Measurements from ENCODE around the gene RANBP3. TPM values are rescaled to one million over a fixed set of nuclear protein-coding genes. Genes with fewer than 3 reads are reported as not detected.

RANBP3 gene
- total and polyA plus RNA-seq, 12 donors: 55.0 to 179 (median 81.1) TPM

DNA sequence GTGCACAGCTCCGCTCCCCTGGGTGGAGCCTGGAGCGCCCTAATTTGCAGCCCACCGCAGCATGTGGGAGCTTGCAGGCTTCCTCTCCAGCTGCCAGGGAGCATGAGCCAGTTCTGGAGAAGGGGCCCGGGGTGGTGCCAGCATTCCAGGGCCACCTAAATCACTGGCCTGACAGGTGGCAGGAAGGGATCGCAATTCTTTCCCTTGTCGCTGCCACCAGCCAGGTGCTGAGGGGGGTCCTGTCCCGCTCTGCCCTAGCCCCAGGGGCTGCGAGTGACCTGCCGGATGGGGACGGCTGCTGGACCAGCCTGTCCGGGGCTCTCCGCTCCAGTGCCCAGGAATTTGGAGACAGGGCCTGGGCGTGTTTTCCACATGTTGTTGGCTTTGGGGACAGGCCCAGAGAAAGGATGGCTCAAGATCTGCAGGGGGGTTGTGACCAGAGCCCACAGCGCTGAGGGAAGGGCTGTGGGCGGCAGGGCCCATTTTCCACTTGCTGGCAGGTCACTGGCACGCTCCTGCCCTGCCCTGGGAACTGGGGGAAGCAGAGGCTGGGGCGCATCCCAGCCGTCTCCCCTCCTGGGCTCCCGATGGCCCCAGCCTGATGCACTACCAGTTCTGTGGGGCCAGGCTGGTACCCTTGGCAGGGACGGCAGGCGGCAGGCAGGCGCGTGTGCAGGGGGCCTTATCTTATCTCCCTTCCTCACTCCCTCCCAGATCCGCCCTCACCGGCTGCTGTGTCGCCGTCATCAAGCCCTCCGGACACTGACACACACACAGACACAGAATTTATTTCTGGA, 83.8 kb downstream of the RANBP3 start:
- Histone ChIP-seq H3K9me3 (replicated peaks in 1 of 3) (no peaks in the 10 kb centered on the region), H3K4me1 (replicated peaks in 1 of 2) (peaks cover 19 to 46% of the 10 kb centered on the region in 2 donors), H3K36me3 (replicated peaks in 1 of 2) (peaks cover 0 to 25% of the 10 kb centered on the region in 2 donors), H3K27ac (peak overlapping the region; percentile 75 to 98 (median 83)), H3K27me3 (no peaks in the 10 kb centered on the region), H3K4me3 (no peak overlapping the region)
- TF ChIP-seq, protein P1, sequence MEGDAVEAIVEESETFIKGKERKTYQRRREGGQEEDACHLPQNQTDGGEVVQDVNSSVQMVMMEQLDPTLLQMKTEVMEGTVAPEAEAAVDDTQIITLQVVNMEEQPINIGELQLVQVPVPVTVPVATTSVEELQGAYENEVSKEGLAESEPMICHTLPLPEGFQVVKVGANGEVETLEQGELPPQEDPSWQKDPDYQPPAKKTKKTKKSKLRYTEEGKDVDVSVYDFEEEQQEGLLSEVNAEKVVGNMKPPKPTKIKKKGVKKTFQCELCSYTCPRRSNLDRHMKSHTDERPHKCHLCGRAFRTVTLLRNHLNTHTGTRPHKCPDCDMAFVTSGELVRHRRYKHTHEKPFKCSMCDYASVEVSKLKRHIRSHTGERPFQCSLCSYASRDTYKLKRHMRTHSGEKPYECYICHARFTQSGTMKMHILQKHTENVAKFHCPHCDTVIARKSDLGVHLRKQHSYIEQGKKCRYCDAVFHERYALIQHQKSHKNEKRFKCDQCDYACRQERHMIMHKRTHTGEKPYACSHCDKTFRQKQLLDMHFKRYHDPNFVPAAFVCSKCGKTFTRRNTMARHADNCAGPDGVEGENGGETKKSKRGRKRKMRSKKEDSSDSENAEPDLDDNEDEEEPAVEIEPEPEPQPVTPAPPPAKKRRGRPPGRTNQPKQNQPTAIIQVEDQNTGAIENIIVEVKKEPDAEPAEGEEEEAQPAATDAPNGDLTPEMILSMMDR (IDR thresholded peaks at IDR 0.05): no peak
- TF ChIP-seq POLR2A (IDR thresholded peaks at IDR 0.05): peak in 1 of 2 donors; percentile 46
- DNase-seq: peak; percentile 61 to 92 (median 85)
- intact Hi-C loops (cut with DNase I): loop anchor here (2.0 to 5.0 kb wide), 2 partner anchors 87 to 89 kb away; partner anchors contain the start of gene NRTN (in 2 of the 2)
- WGBS, 4 donors: 27 to 68% (median 46%) methylated on average over 8 to 28 of the region's 28 CpGs

DNA sequence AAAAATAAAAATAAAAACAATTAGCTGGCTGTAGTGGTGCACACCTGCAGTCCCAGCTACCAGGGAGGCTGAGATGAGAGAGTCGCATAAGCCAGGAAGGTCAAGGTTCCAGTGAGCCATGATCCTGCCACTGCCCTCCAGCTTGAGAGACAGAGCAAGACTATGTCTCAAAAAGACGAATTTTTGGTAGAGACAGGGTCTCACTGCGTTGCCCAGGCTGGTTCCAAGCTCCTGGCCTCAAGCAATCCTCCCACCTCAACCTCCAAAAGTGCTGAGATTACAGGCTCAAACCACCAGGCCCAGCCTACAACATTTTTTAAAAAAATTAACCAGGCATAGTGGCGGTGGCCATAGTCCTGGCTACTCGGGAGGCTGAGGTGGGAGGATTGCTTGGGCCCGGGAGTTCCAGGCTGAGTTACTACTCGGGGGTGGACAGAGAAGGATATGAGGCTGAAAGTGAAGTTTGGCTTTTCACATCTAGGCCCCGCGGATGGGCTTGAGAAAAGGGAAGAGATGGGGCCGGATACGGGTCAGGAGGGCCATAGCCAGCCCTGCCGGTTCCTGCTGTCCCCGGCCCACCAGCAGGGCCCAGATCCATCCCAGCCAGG, 84.5 kb downstream of the RANBP3 start:
- intact Hi-C loops (cut with DNase I): loop anchor here (2.0 to 5.0 kb wide), 2 partner anchors 86 to 89 kb away; partner anchors contain the start of gene NRTN (in 2 of the 2)
- peak overlapping the region in 2 of 5 donors; percentile 94 to 98 for H3K27ac ChIP-seq

GRCh38 chr19:5892772-5893275, 85.1 kb downstream of the RANBP3 start:
- peak in 3 of 7 donors; percentile 27 to 58 (median 35) for DNase-seq
- H3K4me1 ChIP-seq (replicated peaks in 1 of 2): peaks cover 19 to 46% of the 10 kb centered on the region in 2 donors
- H3K27ac ChIP-seq: no peak overlapping the region

More for the DNA sequence above, 84.5 kb downstream of the RANBP3 start:
- Histone ChIP-seq H3K9me3 (replicated peaks in 1 of 3) (no peaks in the 10 kb centered on the region), H3K27me3 (no peaks in the 10 kb centered on the region), H3K4me3 (no peak overlapping the region), H3K36me3 (replicated peaks in 1 of 2) (peaks cover 0 to 25% of the 10 kb centered on the region in 2 donors), H3K4me1 (replicated peaks in 1 of 2) (peaks cover 19 to 46% of the 10 kb centered on the region in 2 donors)
- peak in 1 of 7 donors; percentile 53 for DNase-seq
- 66 to 77% (median 73%) methylated on average over 9 to 13 of the region's 13 CpGs for WGBS, 4 donors
- TF ChIP-seq, protein P1 (IDR thresholded peaks at IDR 0.05): no peak
- no peak for TF ChIP-seq POLR2A (IDR thresholded peaks at IDR 0.05)

More at GRCh38 chr19:5892772-5893275, 85.1 kb downstream of the RANBP3 start:
- Histone ChIP-seq H3K36me3 (replicated peaks in 1 of 2) (peaks cover 0 to 25% of the 10 kb centered on the region in 2 donors), H3K9me3 (replicated peaks in 1 of 3) (no peaks in the 10 kb centered on the region), H3K27me3 (no peaks in the 10 kb centered on the region), H3K4me3 (no peak overlapping the region)
- 47 to 58% (median 50%) methylated on average over 6 to 15 of the region's 15 CpGs for WGBS, 4 donors
- intact Hi-C loops (cut with DNase I): loop anchor here (2.0 to 5.0 kb wide), 2 partner anchors 86 to 88 kb away; partner anchors contain the start of gene NRTN (in 2 of the 2)
- no peak for TF ChIP-seq POLR2A (IDR thresholded peaks at IDR 0.05)
- TF ChIP-seq, protein P1 (IDR thresholded peaks at IDR 0.05): no peak

Measured in adrenal gland (tissue), 12 donors.